Brain microvascular endothelial cell (primary cell): Measurements from ENCODE around the gene MEG3.

Experiments used
- DNase-seq: peaks from one replicate; pipeline ENCODE4 v3.0.0-alpha.2; 2020
- H3K27ac ChIP-seq: fragments of 250-450 bp; sonication (Bioruptor Pico); 2 replicates; pipeline ENCODE4 v1.5.1; 2020; ENCODE audit warnings: mild to moderate bottlenecking, moderate library complexity
- H3K27me3 ChIP-seq: fragments of 250-450 bp; sonication (Bioruptor Pico); replicated peaks from 2 replicates; pipeline ENCODE4 v1.5.1; 2020; ENCODE audit warnings: mild to moderate bottlenecking
- H3K36me3 ChIP-seq: fragments of 250-450 bp; sonication (Bioruptor Pico); replicated peaks from 2 replicates; pipeline ENCODE4 v1.5.1; 2020; ENCODE audit warnings: mild to moderate bottlenecking
- H3K4me3 ChIP-seq: 2 replicates; pipeline ENCODE4 v1.5.1; 2011; ENCODE audit warnings: low read depth, mild to moderate bottlenecking, control low read depth, low read length, moderate library complexity
- in situ Hi-C: cut with HindIII; loops from 2 replicates; pipeline ENCODE4 v1.10.0; 2017; ENCODE audit warnings: low sequenced_read_pairs, low pct_ligation_motif_present
- TF ChIP-seq, protein P1 (sequence below): IDR thresholded peaks from 2 replicates; pipeline ENCODE4 v1.5.1; 2011; ENCODE audit warnings: low read depth, mild to moderate bottlenecking, moderate library complexity, low read length, control low read depth, inconsistent platforms; ENCODE audit errors: missing control alignments

MEG3 gene

GRCh38 chr14:100789460-100790417, 36.2 kb upstream of the MEG3 start:
- TF ChIP-seq, protein P1, sequence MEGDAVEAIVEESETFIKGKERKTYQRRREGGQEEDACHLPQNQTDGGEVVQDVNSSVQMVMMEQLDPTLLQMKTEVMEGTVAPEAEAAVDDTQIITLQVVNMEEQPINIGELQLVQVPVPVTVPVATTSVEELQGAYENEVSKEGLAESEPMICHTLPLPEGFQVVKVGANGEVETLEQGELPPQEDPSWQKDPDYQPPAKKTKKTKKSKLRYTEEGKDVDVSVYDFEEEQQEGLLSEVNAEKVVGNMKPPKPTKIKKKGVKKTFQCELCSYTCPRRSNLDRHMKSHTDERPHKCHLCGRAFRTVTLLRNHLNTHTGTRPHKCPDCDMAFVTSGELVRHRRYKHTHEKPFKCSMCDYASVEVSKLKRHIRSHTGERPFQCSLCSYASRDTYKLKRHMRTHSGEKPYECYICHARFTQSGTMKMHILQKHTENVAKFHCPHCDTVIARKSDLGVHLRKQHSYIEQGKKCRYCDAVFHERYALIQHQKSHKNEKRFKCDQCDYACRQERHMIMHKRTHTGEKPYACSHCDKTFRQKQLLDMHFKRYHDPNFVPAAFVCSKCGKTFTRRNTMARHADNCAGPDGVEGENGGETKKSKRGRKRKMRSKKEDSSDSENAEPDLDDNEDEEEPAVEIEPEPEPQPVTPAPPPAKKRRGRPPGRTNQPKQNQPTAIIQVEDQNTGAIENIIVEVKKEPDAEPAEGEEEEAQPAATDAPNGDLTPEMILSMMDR, result no peak
- Histone ChIP-seq H3K27me3 (peaks cover 5% of the 10 kb centered on the region), H3K4me3 (no peak overlapping the region), H3K27ac (no peak overlapping the region), H3K36me3 (no peaks in the 10 kb centered on the region)
- DNase-seq, result no peak
- in situ Hi-C loops, result no loop called here

DNA sequence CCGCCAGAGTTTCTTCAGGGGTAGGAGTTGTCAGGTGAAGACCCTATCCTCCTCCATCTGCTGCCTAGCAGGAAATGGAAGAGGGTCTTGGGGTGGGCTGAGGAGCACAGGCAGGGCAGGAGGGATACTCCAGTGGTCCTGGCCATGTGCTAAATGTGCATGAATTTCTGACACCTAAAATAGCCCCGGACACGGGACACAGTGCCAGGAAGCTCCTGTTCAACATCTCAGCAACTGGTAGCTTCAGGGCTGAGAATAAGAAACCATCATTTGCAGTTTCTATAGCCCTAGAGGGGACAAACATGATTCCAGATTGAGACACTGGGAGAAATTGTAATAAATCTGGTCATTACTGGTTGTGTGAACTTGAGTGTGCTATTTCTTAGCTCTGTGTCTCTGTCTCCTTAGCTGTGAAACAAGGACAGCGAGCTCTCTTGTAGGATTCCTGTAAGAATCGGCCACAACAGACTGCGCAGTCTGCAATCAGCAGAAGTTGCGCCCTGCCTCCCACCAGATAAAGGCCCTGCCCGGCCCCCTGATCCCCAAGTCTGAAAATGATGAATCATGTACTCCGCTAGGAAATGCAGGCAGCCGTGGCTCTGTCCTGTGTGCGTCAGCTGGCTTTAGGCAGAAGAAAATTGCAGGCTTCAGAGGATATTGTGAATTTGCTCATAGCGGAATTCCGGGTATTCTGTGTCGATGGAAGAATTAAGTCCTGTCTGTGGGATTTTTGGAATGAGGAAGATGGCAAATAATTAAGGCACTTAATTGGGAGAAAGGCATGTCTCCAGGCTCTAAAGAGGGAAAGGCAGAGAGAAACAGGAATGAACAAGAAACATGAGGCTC, 35.2 kb upstream of the MEG3 start:
- H3K27me3 ChIP-seq, result peaks cover 5% of the 10 kb centered on the region
- TF ChIP-seq, protein P1, result no peak
- no peak overlapping the region for H3K4me3 ChIP-seq
- no peak overlapping the region for H3K27ac ChIP-seq
- in situ Hi-C loops, result no loop called here
- no peaks in the 10 kb centered on the region for H3K36me3 ChIP-seq
- no peak for DNase-seq

GRCh38 chr14:100791348-100791735, 34.6 kb upstream of the MEG3 start:
- TF ChIP-seq, protein P1, result no peak
- no peak overlapping the region for H3K4me3 ChIP-seq
- in situ Hi-C loops, result no loop called here

DNA sequence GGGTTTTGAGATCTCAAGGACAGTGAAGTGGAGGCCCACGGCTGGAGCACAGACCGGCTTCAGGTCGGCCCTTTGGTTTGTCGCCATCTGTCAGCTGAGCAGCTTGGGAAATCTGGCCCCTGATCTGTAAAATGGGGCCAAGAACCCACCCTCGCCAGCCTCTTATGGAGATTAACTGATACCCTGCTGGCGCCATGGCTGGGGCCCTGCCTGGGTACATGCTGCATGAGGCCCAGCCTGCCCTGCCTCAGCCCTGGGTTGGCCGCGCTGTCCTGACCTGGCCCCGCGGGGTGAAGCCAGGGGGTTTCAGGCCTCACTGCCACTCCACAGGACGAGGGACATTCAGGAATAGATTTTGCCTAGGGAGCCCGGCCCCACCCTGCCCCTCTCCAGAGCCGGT, 33.9 kb upstream of the MEG3 start:
- TF ChIP-seq, protein P1, result no peak
- Histone ChIP-seq H3K27ac (no peak overlapping the region), H3K4me3 (no peak overlapping the region), H3K36me3 (no peaks in the 10 kb centered on the region), H3K27me3 (peaks cover 5% of the 10 kb centered on the region)
- no peak for DNase-seq
- in situ Hi-C loops, result no loop called here

More at GRCh38 chr14:100791348-100791735, 34.6 kb upstream of the MEG3 start:
- Histone ChIP-seq H3K27ac (no peak overlapping the region), H3K36me3 (no peaks in the 10 kb centered on the region), H3K27me3 (peaks cover 5% of the 10 kb centered on the region)
- DNase-seq, result no peak

GRCh38 chr14:100796946-100797345, 29.0 kb upstream of the MEG3 start:
- no peak for DNase-seq
- in situ Hi-C loops, result no loop called here
- H3K27ac ChIP-seq, result no peak overlapping the region
- no peaks in the 10 kb centered on the region for H3K36me3 ChIP-seq
- TF ChIP-seq, protein P1, result no peak
- peaks cover 5% of the 10 kb centered on the region for H3K27me3 ChIP-seq
- no peak overlapping the region for H3K4me3 ChIP-seq
